Ovary (tissue), 3 donors: ENCODE measurements around the gene ARHGEF28.

Experiments
- CTCF ChIP-seq, 3 donors: fragments of 450-650 bp in 2 of 3; fragments of 200-600 bp in 1 of 3; IDR thresholded peaks; one replicate each; pipeline versions ENCODE4 v1.5.1 to v1.8.0; 2016 to 2022; ENCODE audit warnings: antibody characterized with exemption in 3 of 3, mild to moderate bottlenecking in 1 of 3
- EP300 ChIP-seq: sonication (generic); formaldehyde crosslinking; IDR thresholded peaks from one replicate; pipeline ENCODE4 v1.6.1; 2017; ENCODE audit warnings: antibody characterized with exemption
- donor health status: DM: no; HTN: no; CAD: no.

DNA sequence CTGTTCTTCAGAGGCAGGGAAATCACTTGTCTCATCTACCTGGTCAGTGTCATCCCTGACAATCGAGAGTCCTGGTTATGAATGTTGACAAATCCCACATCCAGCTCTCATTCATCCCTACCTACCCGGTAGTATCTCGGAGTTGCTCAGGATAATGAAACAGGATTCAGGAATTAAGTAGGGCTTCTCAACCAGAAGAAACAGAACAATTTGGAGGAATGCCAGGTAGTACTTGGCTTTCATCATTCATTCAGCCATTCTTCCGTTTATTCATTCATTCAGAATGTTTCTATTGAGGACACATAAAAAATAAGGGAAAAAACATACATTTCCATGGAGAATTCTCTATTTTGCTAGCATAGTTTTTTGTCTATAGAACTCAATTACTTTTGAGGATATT is 195.0 kb downstream of the ARHGEF28 start:
- TF ChIP-seq CTCF (IDR thresholded peaks at IDR 0.05) = no peak
- TF ChIP-seq EP300 = no peak
